A549 (cell line): Measurements from ENCODE around the gene RABL6. TPM values are rescaled to one million over a fixed set of nuclear protein-coding genes. Genes with fewer than 3 reads are reported as not detected.
"Not testable (repeated sequence)": the region's sequence is repeated elsewhere in the genome, so short reads cannot be mapped to it uniquely, and the experiment has no call there.

Source experiments
- ATAC-seq, 2 experiments: fragments of 200-7000 bp in 1 of 2; fragments of >200 bp in 1 of 2; cut with Nextera tagmentation in 1 of 2; cut with Tn5 transposase in 1 of 2; 3 replicates each; pipeline versions ENCODE4 v1.8.0 to v1.9.1; 2018 to 2020; ENCODE audit warnings: mild to moderate bottlenecking in 1 of 2, moderate library complexity in 1 of 2
- CTCF ChIA-PET: fragments of 300-600 bp; sonication (Branson Sonifier 250); formaldehyde crosslinking; extraction: SDS; loops from one replicate; lab custom pipeline; 2021; ENCODE audit warnings: antibody characterized with exemption, inconsistent platforms; lab: Yijun Ruan, JAX
- POLR2A ChIA-PET: fragments of 350-600 bp; formaldehyde crosslinking; extraction: SDS; loops from one replicate; lab custom pipeline; 2021; ENCODE audit warnings: antibody characterized with exemption, inconsistent platforms; lab: Yijun Ruan, JAX
- DNase-seq, 2 experiments: peaks; one replicate each; pipeline versions ENCODE4 v3.0.0 to v3.0.0-alpha.2; 2011 to 2016; ENCODE audit warnings: low read depth in 1 of 2, low spot score in 1 of 2
- FAIRE-seq: peaks from 2 replicates; lab custom pipeline; 2011; peaks lifted over from hg19 to GRCh38; lab: Jason Lieb, UNC
- H3K27ac ChIP-seq, 2 experiments: fragments of >200 bp; sonication (Bioruptor Twin); formaldehyde crosslinking; 3 replicates each; pipeline ENCODE4 v1.5.1; 2016 to 2017
- H3K4me1 ChIP-seq: fragments of >200 bp; sonication (Bioruptor Twin); formaldehyde crosslinking; 3 replicates; pipeline ENCODE4 v1.6.1; 2016
- H3K4me2 ChIP-seq: fragments of >200 bp; sonication (Bioruptor Twin); formaldehyde crosslinking; 3 replicates; pipeline ENCODE4 v1.6.1; 2016
- H3K4me3 ChIP-seq: fragments of >200 bp; sonication (Bioruptor Twin); formaldehyde crosslinking; 3 replicates; pipeline ENCODE4 v1.5.1; 2016
- H3K9me3 ChIP-seq: fragments of >200 bp; sonication (Bioruptor Twin); formaldehyde crosslinking; 3 replicates; pipeline ENCODE4 v1.6.1; 2016
- CTCF ChIP-seq: fragments of >200 bp; sonication (Bioruptor Twin); formaldehyde crosslinking; IDR thresholded peaks from 3 replicates; pipeline ENCODE4 v1.5.1; 2016
- EHF ChIP-seq: fragments of 250-450 bp; sonication (Bioruptor Pico); IDR thresholded peaks from 2 replicates; pipeline ENCODE4 v1.5.0; 2020; ENCODE audit warnings: mild to moderate bottlenecking
- HDAC2 ChIP-seq: fragments of 200-600 bp; sonication (generic); IDR thresholded peaks from 2 replicates; pipeline ENCODE4 v1.6.1; 2016
- HOXB13 ChIP-seq: fragments of 250-450 bp; sonication (Bioruptor Pico); IDR thresholded peaks from 2 replicates; pipeline ENCODE4 v1.5.0; 2020; ENCODE audit warnings: low read depth, mild to moderate bottlenecking, moderate library complexity
- HOXB5 ChIP-seq: fragments of 250-450 bp; sonication (Bioruptor Pico); IDR thresholded peaks from 2 replicates; pipeline ENCODE4 v1.5.0; 2020; ENCODE audit warnings: mild to moderate bottlenecking, moderate library complexity
- MAFK ChIP-seq: fragments of 450-650 bp; IDR thresholded peaks from 2 replicates; pipeline ENCODE4 v1.6.1; 2014; ENCODE audit not compliant: partially characterized antibody
- MAX ChIP-seq: IDR thresholded peaks from 2 replicates; pipeline ENCODE4 v1.6.1; 2012
- POLR2A ChIP-seq: IDR thresholded peaks from 2 replicates; pipeline ENCODE4 v1.6.1; 2012; ENCODE audit warnings: mild to moderate bottlenecking, low read length
- RAD21 ChIP-seq, 2 experiments: fragments of >200 bp in 1 of 2; sonication (Bioruptor Twin) in 1 of 2; formaldehyde crosslinking in 1 of 2; IDR thresholded peaks in 1 of 2; conservative IDR thresholded peaks in 1 of 2; 2 replicates in 1 of 2; 3 replicates in 1 of 2; pipeline ENCODE4 v1.6.1; 2012 to 2018; ENCODE audit warnings: inconsistent platforms in 1 of 2
- SMC3 ChIP-seq: fragments of >200 bp; sonication (Bioruptor Twin); formaldehyde crosslinking; IDR thresholded peaks from 3 replicates; pipeline ENCODE4 v1.6.1; 2018; ENCODE audit warnings: inconsistent platforms
- ZSCAN20 ChIP-seq: fragments of 250-450 bp; sonication (Bioruptor Pico); IDR thresholded peaks from 2 replicates; pipeline ENCODE4 v1.8.0; 2022; ENCODE audit warnings: mild to moderate bottlenecking, moderate library complexity
- WGBS: methylation state at CpG from one replicate; pipeline ENCODE4 v1.1.6; 2017; ENCODE audit errors: missing lambda C conversion rate; 5-methylcytosine and 5-hydroxymethylcytosine counted together
- polyA plus RNA-seq, 4 experiments: library from polyadenylated mRNA; depleted of rRNA in 3 of 4; stranded (reverse); fragments of >200 nt; fragmentation: RNase III in 1 of 4; extraction: RNeasy Plus Mini Kit Qiagen cat#74134 plus additional on column Dnase treatment in 1 of 4; gene quantifications; 2 replicates in 3 of 4; 3 replicates in 1 of 4; pipeline ENCODE4 v1.2.3, GENCODE V29; 2011 to 2017

Gene RABL6
- polyA plus RNA-seq, 2 of the 4 experiments (the other 2 are of a cell fraction) = 46.8 to 71.4 TPM

- peak; percentile 93 to 94 for TF ChIP-seq RAD21 (conservative IDR thresholded peaks at IDR 0.05 in 1 of 2, IDR thresholded peaks at IDR 0.05 in 1 of 2)
- TF ChIP-seq SMC3 = peak; percentile 58
- TF ChIP-seq MAFK = peak; percentile 58
- no peak for TF ChIP-seq EHF (CRISPR knock-in tag)
- TF ChIP-seq HDAC2 = no peak
- peak; percentile 94 for TF ChIP-seq CTCF
- Histone ChIP-seq H3K4me3 (peak overlapping the region; percentile 30), H3K4me1 (peaks cover 37% of the 10 kb centered on the region), H3K27ac (peak overlapping the region; percentile 75 to 83), H3K4me2 (peak overlapping the region; percentile 88), H3K9me3 (no peaks in the 10 kb centered on the region)
- FAIRE-seq (no peak), DNase-seq (peak; percentile 49 to 59), ATAC-seq (peak; percentile 16 to 49)
- ChIA-PET POLR2A (no interaction called here), CTCF (interaction anchor here (0.6 to 26.2 kb wide), 51 partner anchors 8 to 442 kb away, joined by 3 to 625 read pairs (median 4); partner anchors contain the start of genes AJM1, CCDC183, FUT7 and LCN15)
- 7% methylated on average over 21 of the region's 21 CpGs for WGBS
These were observed 19.9 kb upstream of the RABL6 start for GRCh38 chr9:136787690-136788400.

- peaks cover 45% of the 10 kb centered on the region for H3K4me1 ChIP-seq
- CTCF ChIA-PET = interaction anchor here (0.6 to 26.2 kb wide), 33 partner anchors 9 to 441 kb away, joined by 3 to 625 read pairs (median 7); partner anchors contain the start of genes AJM1, FUT7, LCN15 and LCN8
- H3K9me3 ChIP-seq, POLR2A ChIA-PET, ATAC-seq, FAIRE-seq, DNase-seq: not testable (repeated sequence)
- peak overlapping the region; percentile 88 for H3K4me2 ChIP-seq
- peak overlapping the region; percentile 75 to 83 for H3K27ac ChIP-seq
- H3K4me3 ChIP-seq = peak overlapping the region; percentile 30
- WGBS = 15% methylated on average over 25 of the region's 27 CpGs
- TF ChIP-seq MAX = 0 out of 2 replicates have a peak, but pooled peaks have one; percentile 29
These were observed 18.9 kb upstream of the RABL6 start for GRCh38 chr9:136788644-136789522.

GRCh38 chr9:136789523-136789937 is 18.2 kb upstream of the RABL6 start:
- POLR2A ChIA-PET = no interaction called here
- H3K4me1 ChIP-seq = peaks cover 45% of the 10 kb centered on the region
- CTCF ChIA-PET = interaction anchor here (3.6 to 26.2 kb wide), 5 partner anchors 8 to 245 kb away, joined by 13 to 625 read pairs (median 33); partner anchors contain the start of genes FUT7, LCN15, LCN8 and RABL6
- H3K27ac ChIP-seq = peak overlapping the region; percentile 75 to 83
- H3K9me3 ChIP-seq = no peaks in the 10 kb centered on the region
- no peak for FAIRE-seq
- 32% methylated on average over 3 of the region's 3 CpGs for WGBS
- DNase-seq = peak in 1 of 2 experiments; percentile 41
- ATAC-seq = no peak
- no peak overlapping the region for H3K4me3 ChIP-seq
- peak overlapping the region; percentile 88 for H3K4me2 ChIP-seq
- TF ChIP-seq ZSCAN20 (peak; percentile 49; the same call in 1 of the 2 replicates), HOXB13 (peak; percentile 20; the same call in 1 of the 2 replicates), EHF (CRISPR knock-in tag) (peak; percentile 61; the same call in 1 of the 2 replicates), POLR2A (no peak), MAX (peak; percentile 13; the same call in 1 of the 2 replicates), HOXB5 (CRISPR knock-in tag) (0 out of 2 replicates have a peak, but pooled peaks have one; percentile 44)
